A549 (cell line): ENCODE data around the gene SLC20A1.

Source experiments
- BHLHE40 ChIP-seq: IDR thresholded peaks from 2 replicates; pipeline ENCODE4 v1.6.1; 2012; ENCODE audit warnings: low read depth, low read length, inconsistent platforms
- CHD2 ChIP-seq: fragments of 150-350 bp; IDR thresholded peaks from 2 replicates; pipeline ENCODE4 v1.6.1; 2014; ENCODE audit warnings: low read length; ENCODE audit not compliant: partially characterized antibody
- EHMT2 ChIP-seq: fragments of 200-600 bp; sonication (generic); IDR thresholded peaks from 2 replicates; pipeline ENCODE4 v1.6.1; 2016; ENCODE audit warnings: antibody characterized with exemption, low read depth, mild to moderate bottlenecking, moderate library complexity
- EP300 ChIP-seq, 2 experiments: fragments of >200 bp; sonication (Bioruptor Twin); formaldehyde crosslinking; IDR thresholded peaks; 2 replicates in 1 of 2; 3 replicates in 1 of 2; pipeline ENCODE4 v1.6.1; 2016 to 2017
- HDAC2 ChIP-seq: fragments of 200-600 bp; sonication (generic); IDR thresholded peaks from 2 replicates; pipeline ENCODE4 v1.6.1; 2016
- POLR2A ChIP-seq: IDR thresholded peaks from 2 replicates; pipeline ENCODE4 v1.6.1; 2012; ENCODE audit warnings: mild to moderate bottlenecking, low read length
- RNF2 ChIP-seq: fragments of 200-600 bp; sonication (generic); IDR thresholded peaks from 2 replicates; pipeline ENCODE4 v1.6.1; 2016; ENCODE audit warnings: low read depth, mild to moderate bottlenecking, antibody characterized with exemption, moderate library complexity, borderline replicate concordance
- TFCP2L1 ChIP-seq: fragments of 250-450 bp; sonication (Bioruptor Pico); IDR thresholded peaks from 2 replicates; pipeline ENCODE4 v1.5.0; 2021; ENCODE audit warnings: mild to moderate bottlenecking
- ZC3H11A ChIP-seq: fragments of 450-650 bp; IDR thresholded peaks from 2 replicates; pipeline ENCODE4 v1.6.1; 2014; ENCODE audit warnings: antibody characterized with exemption, mild to moderate bottlenecking
- TF ChIP-seq, protein P1 (sequence below): fragments of >200 bp; sonication (Bioruptor Twin); formaldehyde crosslinking; IDR thresholded peaks from 3 replicates; pipeline ENCODE4 v1.5.1; 2016
- TF ChIP-seq, protein P2 (sequence below): fragments of 200-600 bp; sonication (generic); IDR thresholded peaks from 2 replicates; pipeline ENCODE4 v1.6.1; 2016; ENCODE audit warnings: antibody characterized with exemption, mild to moderate bottlenecking, moderate library complexity
- TF ChIP-seq, protein P3 (sequence below): IDR thresholded peaks from 2 replicates; pipeline ENCODE4 v1.6.1; 2012; ENCODE audit warnings: low read depth, borderline replicate concordance

DNA sequence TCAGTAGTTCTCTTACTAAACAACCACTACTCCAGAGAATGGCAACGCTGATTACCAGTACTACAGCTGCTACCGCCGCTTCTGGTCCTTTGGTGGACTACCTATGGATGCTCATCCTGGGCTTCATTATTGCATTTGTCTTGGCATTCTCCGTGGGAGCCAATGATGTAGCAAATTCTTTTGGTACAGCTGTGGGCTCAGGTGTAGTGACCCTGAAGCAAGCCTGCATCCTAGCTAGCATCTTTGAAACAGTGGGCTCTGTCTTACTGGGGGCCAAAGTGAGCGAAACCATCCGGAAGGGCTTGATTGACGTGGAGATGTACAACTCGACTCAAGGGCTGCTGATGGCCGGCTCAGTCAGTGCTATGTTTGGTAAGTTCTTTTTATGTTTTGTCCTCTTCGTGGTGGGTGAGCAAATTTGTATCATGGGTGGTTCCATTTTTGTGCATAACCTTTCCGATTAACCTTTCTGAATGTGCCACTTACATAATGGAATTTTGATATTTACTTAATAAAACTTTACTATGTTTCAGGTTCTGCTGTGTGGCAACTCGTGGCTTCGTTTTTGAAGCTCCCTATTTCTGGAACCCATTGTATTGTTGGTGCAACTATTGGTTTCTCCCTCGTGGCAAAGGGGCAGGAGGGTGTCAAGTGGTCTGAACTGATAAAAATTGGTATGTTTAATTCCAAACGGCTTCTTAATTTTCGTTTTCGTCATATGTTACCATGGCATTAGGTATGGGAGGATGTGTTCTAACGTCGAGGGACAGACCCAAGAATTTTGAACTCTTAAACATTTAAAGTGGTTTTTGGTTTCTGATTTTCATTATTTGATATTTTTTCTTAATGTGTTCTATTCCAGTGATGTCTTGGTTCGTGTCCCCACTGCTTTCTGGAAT, 1.3 kb downstream of the SLC20A1 start:
- TF ChIP-seq, protein P1, sequence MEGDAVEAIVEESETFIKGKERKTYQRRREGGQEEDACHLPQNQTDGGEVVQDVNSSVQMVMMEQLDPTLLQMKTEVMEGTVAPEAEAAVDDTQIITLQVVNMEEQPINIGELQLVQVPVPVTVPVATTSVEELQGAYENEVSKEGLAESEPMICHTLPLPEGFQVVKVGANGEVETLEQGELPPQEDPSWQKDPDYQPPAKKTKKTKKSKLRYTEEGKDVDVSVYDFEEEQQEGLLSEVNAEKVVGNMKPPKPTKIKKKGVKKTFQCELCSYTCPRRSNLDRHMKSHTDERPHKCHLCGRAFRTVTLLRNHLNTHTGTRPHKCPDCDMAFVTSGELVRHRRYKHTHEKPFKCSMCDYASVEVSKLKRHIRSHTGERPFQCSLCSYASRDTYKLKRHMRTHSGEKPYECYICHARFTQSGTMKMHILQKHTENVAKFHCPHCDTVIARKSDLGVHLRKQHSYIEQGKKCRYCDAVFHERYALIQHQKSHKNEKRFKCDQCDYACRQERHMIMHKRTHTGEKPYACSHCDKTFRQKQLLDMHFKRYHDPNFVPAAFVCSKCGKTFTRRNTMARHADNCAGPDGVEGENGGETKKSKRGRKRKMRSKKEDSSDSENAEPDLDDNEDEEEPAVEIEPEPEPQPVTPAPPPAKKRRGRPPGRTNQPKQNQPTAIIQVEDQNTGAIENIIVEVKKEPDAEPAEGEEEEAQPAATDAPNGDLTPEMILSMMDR = no peak
- TF ChIP-seq POLR2A (no peak), RNF2 (no peak), TFCP2L1 (CRISPR knock-in tag) (no peak), EP300 (IDR thresholded peaks at IDR 0.05) (no peak), ZC3H11A (no peak), BHLHE40 (no peak), CHD2 (no peak), EHMT2 (no peak), HDAC2 (no peak)
- TF ChIP-seq, protein P2, sequence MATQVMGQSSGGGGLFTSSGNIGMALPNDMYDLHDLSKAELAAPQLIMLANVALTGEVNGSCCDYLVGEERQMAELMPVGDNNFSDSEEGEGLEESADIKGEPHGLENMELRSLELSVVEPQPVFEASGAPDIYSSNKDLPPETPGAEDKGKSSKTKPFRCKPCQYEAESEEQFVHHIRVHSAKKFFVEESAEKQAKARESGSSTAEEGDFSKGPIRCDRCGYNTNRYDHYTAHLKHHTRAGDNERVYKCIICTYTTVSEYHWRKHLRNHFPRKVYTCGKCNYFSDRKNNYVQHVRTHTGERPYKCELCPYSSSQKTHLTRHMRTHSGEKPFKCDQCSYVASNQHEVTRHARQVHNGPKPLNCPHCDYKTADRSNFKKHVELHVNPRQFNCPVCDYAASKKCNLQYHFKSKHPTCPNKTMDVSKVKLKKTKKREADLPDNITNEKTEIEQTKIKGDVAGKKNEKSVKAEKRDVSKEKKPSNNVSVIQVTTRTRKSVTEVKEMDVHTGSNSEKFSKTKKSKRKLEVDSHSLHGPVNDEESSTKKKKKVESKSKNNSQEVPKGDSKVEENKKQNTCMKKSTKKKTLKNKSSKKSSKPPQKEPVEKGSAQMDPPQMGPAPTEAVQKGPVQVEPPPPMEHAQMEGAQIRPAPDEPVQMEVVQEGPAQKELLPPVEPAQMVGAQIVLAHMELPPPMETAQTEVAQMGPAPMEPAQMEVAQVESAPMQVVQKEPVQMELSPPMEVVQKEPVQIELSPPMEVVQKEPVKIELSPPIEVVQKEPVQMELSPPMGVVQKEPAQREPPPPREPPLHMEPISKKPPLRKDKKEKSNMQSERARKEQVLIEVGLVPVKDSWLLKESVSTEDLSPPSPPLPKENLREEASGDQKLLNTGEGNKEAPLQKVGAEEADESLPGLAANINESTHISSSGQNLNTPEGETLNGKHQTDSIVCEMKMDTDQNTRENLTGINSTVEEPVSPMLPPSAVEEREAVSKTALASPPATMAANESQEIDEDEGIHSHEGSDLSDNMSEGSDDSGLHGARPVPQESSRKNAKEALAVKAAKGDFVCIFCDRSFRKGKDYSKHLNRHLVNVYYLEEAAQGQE = no peak
- TF ChIP-seq, protein P3, sequence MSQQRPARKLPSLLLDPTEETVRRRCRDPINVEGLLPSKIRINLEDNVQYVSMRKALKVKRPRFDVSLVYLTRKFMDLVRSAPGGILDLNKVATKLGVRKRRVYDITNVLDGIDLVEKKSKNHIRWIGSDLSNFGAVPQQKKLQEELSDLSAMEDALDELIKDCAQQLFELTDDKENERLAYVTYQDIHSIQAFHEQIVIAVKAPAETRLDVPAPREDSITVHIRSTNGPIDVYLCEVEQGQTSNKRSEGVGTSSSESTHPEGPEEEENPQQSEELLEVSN = no peak
